WTC11 (cell line): ENCODE results near the gene HDGF. TPM values are rescaled to one million over a fixed set of nuclear protein-coding genes. Genes with fewer than 3 reads are reported as not detected.

Experiments
- ATAC-seq: fragments of 200-7000 bp; cut with Tn5 transposase; 2 replicates; pipeline ENCODE4 v1.10.0; 2021; ENCODE audit warnings: mild to moderate bottlenecking, moderate library complexity
- CTCF ChIA-PET: fragments of 300-600 bp; sonication (Branson Sonifier 250); formaldehyde crosslinking; loops from one replicate; lab custom pipeline; 2021; ENCODE audit warnings: antibody characterized with exemption; lab: Charles Lee
- POLR2A ChIA-PET: fragments of 350-600 bp; sonication (Branson Sonifier 250); formaldehyde crosslinking; loops from one replicate; lab custom pipeline; 2021; ENCODE audit warnings: antibody characterized with exemption; lab: Charles Lee
- DNase-seq: peaks from one replicate; pipeline ENCODE4 v3.0.0; 2021; ENCODE audit warnings: low spot score
- H3K27ac Mint-ChIP-seq: 2 replicates; pipeline ENCODE4 v1.8.0; 2021; ENCODE audit warnings: mixed read lengths
- H3K27me3 Mint-ChIP-seq: 2 replicates; pipeline ENCODE4 v1.8.0; 2021; ENCODE audit warnings: low read depth, mild to moderate bottlenecking, moderate library complexity, mixed read lengths
- H3K36me3 Mint-ChIP-seq: 2 replicates; pipeline ENCODE4 v1.8.0; 2021; ENCODE audit warnings: mixed read lengths
- H3K4me1 Mint-ChIP-seq: 2 replicates; pipeline ENCODE4 v1.8.0; 2022; ENCODE audit warnings: mixed read lengths
- H3K4me3 Mint-ChIP-seq: 2 replicates; pipeline ENCODE4 v1.8.0; 2021; ENCODE audit warnings: mild to moderate bottlenecking, moderate library complexity, mixed read lengths
- H3K9me3 Mint-ChIP-seq: 2 replicates; pipeline ENCODE4 v1.8.0; 2021; ENCODE audit warnings: mixed read lengths
- CTCF ChIP-seq: fragments of 200-600 bp; IDR thresholded peaks from 2 replicates; pipeline ENCODE4 v1.8.0; 2022; ENCODE audit warnings: antibody characterized with exemption
- E2F5 ChIP-seq: sonication (generic); formaldehyde crosslinking; IDR thresholded peaks from 2 replicates; pipeline ENCODE4 v1.8.1; 2022; ENCODE audit warnings: mild to moderate bottlenecking, moderate library complexity, missing genetic modification reagents
- ELF4 ChIP-seq: sonication (generic); formaldehyde crosslinking; IDR thresholded peaks from 2 replicates; pipeline ENCODE4 v1.8.1; 2022; ENCODE audit warnings: low read depth, mild to moderate bottlenecking, moderate library complexity, missing genetic modification reagents
- ERG ChIP-seq: fragments of 250-450 bp; sonication (Bioruptor Pico); IDR thresholded peaks from 2 replicates; pipeline ENCODE4 v1.8.0; 2021; ENCODE audit warnings: mild to moderate bottlenecking
- ETV6 ChIP-seq: sonication (generic); formaldehyde crosslinking; IDR thresholded peaks from 2 replicates; pipeline ENCODE4 v1.8.1; 2022; ENCODE audit warnings: mild to moderate bottlenecking, missing genetic modification reagents
- IRF1 ChIP-seq: sonication (generic); formaldehyde crosslinking; IDR thresholded peaks from 2 replicates; pipeline ENCODE4 v1.8.0; 2023; ENCODE audit warnings: missing genetic modification reagents
- JAZF1 ChIP-seq: fragments of 250-450 bp; sonication (Bioruptor Pico); IDR thresholded peaks from 2 replicates; pipeline ENCODE4 v1.9.0; 2021; ENCODE audit warnings: moderate library complexity, mild to moderate bottlenecking, inconsistent platforms
- MAX ChIP-seq: sonication (generic); formaldehyde crosslinking; IDR thresholded peaks from 2 replicates; pipeline ENCODE4 v1.8.0; 2022; ENCODE audit warnings: mild to moderate bottlenecking, missing genetic modification reagents
- MLX ChIP-seq: sonication (generic); formaldehyde crosslinking; IDR thresholded peaks from 2 replicates; pipeline ENCODE4 v1.8.1; 2023; ENCODE audit warnings: mild to moderate bottlenecking, missing genetic modification reagents, moderate library complexity
- NFATC4 ChIP-seq: fragments of 250-450 bp; sonication (Bioruptor Pico); IDR thresholded peaks from 2 replicates; pipeline ENCODE4 v1.9.0; 2021; ENCODE audit warnings: mild to moderate bottlenecking
- RELA ChIP-seq: sonication (generic); formaldehyde crosslinking; IDR thresholded peaks from 2 replicates; pipeline ENCODE4 v1.8.1; 2022; ENCODE audit warnings: missing genetic modification reagents, mild to moderate bottlenecking, borderline replicate concordance
- SP1 ChIP-seq: sonication (generic); formaldehyde crosslinking; conservative IDR thresholded peaks from 2 replicates; pipeline ENCODE4 v1.8.1; 2022; ENCODE audit warnings: missing genetic modification reagents
- TP53 ChIP-seq: sonication (generic); formaldehyde crosslinking; IDR thresholded peaks from 2 replicates; pipeline ENCODE4 v1.8.1; 2023; ENCODE audit warnings: mild to moderate bottlenecking, missing genetic modification reagents
- ZBTB43 ChIP-seq: sonication (generic); formaldehyde crosslinking; IDR thresholded peaks from 2 replicates; pipeline ENCODE4 v1.8.1; 2023; ENCODE audit warnings: mild to moderate bottlenecking, missing genetic modification reagents
- ZMAT4 ChIP-seq: fragments of 250-450 bp; sonication (Bioruptor Pico); IDR thresholded peaks from 2 replicates; pipeline ENCODE4 v1.9.0; 2021; ENCODE audit warnings: mild to moderate bottlenecking
- ZNF396 ChIP-seq: fragments of 250-450 bp; sonication (Bioruptor Pico); IDR thresholded peaks from 2 replicates; pipeline ENCODE4 v1.8.0; 2021; ENCODE audit warnings: mild to moderate bottlenecking, moderate library complexity, borderline replicate concordance
- ZNF423 ChIP-seq: fragments of 250-450 bp; sonication (Bioruptor Pico); IDR thresholded peaks from 2 replicates; pipeline ENCODE4 v2.1.2; 2022; ENCODE audit warnings: mild to moderate bottlenecking, moderate library complexity
- total RNA-seq: library from RNA; stranded (reverse); gene quantifications from 3 replicates; pipeline ENCODE4 v1.2.3, GENCODE V29; 2021

HDGF gene
- total RNA-seq, 1 experiment from 2014 or later, result 339 TPM

GRCh38 chr1:156726549-156727226 lies 24.8 kb downstream of the HDGF start:
- ChIA-PET CTCF (interaction anchor here (0.6 to 9.5 kb wide), 74 partner anchors 9 to 439 kb away, joined by 3 to 682 read pairs (median 7); partner anchors contain the start of genes CRABP2, HAPLN2, HDGF and INSRR), POLR2A (interaction anchor here (0.6 to 5.3 kb wide), 10 partner anchors 11 to 132 kb away, joined by 3 to 57 read pairs (median 6); partner anchors contain the start of genes HDGF, INSRR, MRPL24 and NES)
- ATAC-seq (peak; percentile 4; the same call in 1 of the 2 replicates), DNase-seq (peak; percentile 66)
- H3K9me3 Mint-ChIP-seq, result no peaks in the 10 kb centered on the region
- no peak overlapping the region for H3K27ac Mint-ChIP-seq
- no peak overlapping the region for H3K4me3 Mint-ChIP-seq
- H3K36me3 Mint-ChIP-seq, result peaks cover 24% of the 10 kb centered on the region
- H3K4me1 Mint-ChIP-seq, result peaks cover 14% of the 10 kb centered on the region
- TF ChIP-seq CTCF, result peak; percentile 49
- no peak for TF ChIP-seq JAZF1 (CRISPR knock-in tag)
- no peaks in the 10 kb centered on the region for H3K27me3 Mint-ChIP-seq

- POLR2A ChIA-PET, result interaction anchor here (0.6 to 5.3 kb wide), 11 partner anchors 10 to 133 kb away, joined by 3 to 57 read pairs (median 5); partner anchors contain the start of genes HDGF, INSRR, MRPL24 and NES
- ATAC-seq (peak; percentile 60), DNase-seq (peak; percentile 90)
- Mint-ChIP-seq H3K9me3 (no peaks in the 10 kb centered on the region), H3K27ac (no peak overlapping the region), H3K4me3 (no peak overlapping the region), H3K4me1 (peaks cover 14% of the 10 kb centered on the region), H3K36me3 (peaks cover 28% of the 10 kb centered on the region), H3K27me3 (no peaks in the 10 kb centered on the region)
- CTCF ChIA-PET, result interaction anchor here (0.5 to 9.5 kb wide), 77 partner anchors 10 to 729 kb away, joined by 3 to 682 read pairs (median 6); partner anchors contain the start of genes CRABP2, HAPLN2, HDGF and INSRR
- TF ChIP-seq RELA (CRISPR knock-in tag) (no peak), CTCF (peak; percentile 95), ERG (CRISPR knock-in tag) (no peak), ETV6 (CRISPR knock-in tag) (peak; percentile 69; the same call in 1 of the 2 replicates), ZBTB43 (CRISPR knock-in tag) (no peak), MAX (CRISPR knock-in tag) (peak; percentile 52; the same call in 1 of the 2 replicates), E2F5 (CRISPR knock-in tag) (no peak), ELF4 (CRISPR knock-in tag) (no peak)
Measured at GRCh38 chr1:156725683-156726280, 25.7 kb downstream of the HDGF start.

- Mint-ChIP-seq H3K36me3 (peaks cover 36% of the 10 kb centered on the region), H3K9me3 (no peaks in the 10 kb centered on the region), H3K27ac (no peak overlapping the region), H3K27me3 (no peaks in the 10 kb centered on the region), H3K4me1 (peaks cover 12% of the 10 kb centered on the region), H3K4me3 (no peak overlapping the region)
- no peak for ATAC-seq
- ChIA-PET POLR2A (interaction anchor here (0.8 kb wide), 2 partner anchors 13 to 28 kb away, joined by 3 read pairs; no protein-coding TSS in a partner anchor), CTCF (interaction anchor here (0.7 to 25.2 kb wide), 5 partner anchors 15 to 203 kb away, joined by 3 to 1553 read pairs (median 4); no protein-coding TSS in a partner anchor)
- no peak for DNase-seq
- TF ChIP-seq NFATC4 (CRISPR knock-in tag) (no peak), IRF1 (no peak), SP1 (CRISPR knock-in tag) (no peak), ZNF423 (CRISPR knock-in tag) (no peak), MLX (no peak), TP53 (CRISPR knock-in tag) (no peak), ZNF396 (CRISPR knock-in tag) (no peak), ZMAT4 (CRISPR knock-in tag) (no peak)
Measured at GRCh38 chr1:156721535-156721934, 29.9 kb downstream of the HDGF start.
